Activated effector memory CD4-positive, alpha-beta T cell treated with Interleukin-2 at 50 U/mL for 16 hours (primary cell): ENCODE data around the gene GARIN5A.
"Not testable (repeated sequence)": the region's sequence is repeated elsewhere in the genome, so short reads cannot be mapped to it uniquely, and the experiment has no call there.

ENCODE experiments used
- DNase-seq: peaks from one replicate; pipeline ENCODE4 v3.0.0-alpha.2; 2020

GARIN5A gene

GRCh38 chr19:50486823-50487515, 10.3 kb upstream of the GARIN5A start:
- DNase-seq = no peak

DNA sequence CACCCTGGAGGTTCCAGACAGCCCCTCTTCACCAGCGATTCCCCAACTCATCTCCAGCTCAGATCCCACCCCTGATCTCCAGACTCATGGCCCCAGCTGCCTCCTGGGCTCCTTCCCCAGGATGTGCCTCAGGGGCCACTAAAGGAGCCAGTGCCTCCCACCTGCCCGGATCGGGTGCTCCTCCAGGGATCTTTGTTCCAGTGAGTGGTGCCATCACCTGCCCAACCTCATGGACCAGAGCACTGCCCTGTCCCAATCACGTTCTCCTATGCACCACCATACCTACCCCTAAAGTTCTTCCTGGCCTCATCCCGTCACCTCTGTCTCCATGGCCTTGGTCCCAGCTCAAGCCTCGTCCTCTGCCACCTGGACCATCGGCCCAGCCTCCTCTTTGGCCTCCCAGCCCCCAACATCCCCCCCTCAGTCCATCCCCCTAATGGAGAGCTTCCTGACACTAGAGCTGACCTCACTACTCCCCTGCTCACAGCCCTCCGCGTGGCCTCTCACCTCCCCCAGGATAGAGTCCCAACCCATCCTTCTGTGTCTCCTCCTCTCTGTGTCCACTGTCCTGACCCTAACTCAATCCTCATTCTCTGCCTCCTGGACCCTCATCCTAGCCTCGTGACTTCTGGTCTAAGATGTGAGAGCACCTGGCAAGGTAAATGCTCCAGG, 8.8 kb upstream of the GARIN5A start:
- DNase-seq = no peak

- DNase-seq = no peak
These were observed 6.3 kb upstream of the GARIN5A start for GRCh38 chr19:50482916-50483315.

DNA sequence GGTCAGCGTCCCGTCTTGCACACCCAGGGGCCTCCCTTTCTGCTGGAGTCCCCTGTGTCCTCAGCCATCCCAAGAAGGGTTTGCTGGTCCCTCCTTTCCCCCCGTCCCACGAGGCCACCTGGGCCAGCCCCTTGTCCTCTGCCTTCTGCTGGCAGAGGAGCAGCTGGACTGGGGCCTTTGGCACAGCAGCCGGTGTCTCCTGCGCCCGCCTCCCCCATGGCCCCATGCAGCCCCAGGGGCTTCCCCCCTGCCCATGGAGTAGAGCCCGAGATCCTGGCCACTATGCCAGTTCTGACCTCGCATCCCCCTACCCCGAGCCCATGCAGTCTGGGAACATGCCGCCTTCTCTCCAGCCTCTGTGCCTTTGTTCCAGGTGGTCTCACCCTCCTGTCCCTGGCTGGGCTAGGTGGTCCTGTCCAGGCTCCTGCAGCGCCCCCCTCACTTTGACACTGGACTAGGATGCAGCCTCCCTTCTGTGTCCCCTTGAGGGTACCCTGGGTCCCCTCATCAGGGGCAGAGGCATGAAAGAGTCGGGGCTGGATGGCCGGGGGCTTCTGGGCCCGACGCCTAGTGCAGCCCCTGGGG, 5.7 kb upstream of the GARIN5A start:
- DNase-seq = no peak

GRCh38 chr19:50481351-50482149, 4.9 kb upstream of the GARIN5A start:
- DNase-seq = no peak

- DNase-seq = no peak
These were observed 3.8 kb upstream of the GARIN5A start for GRCh38 chr19:50480281-50481111.

- no peak for DNase-seq
These were observed 3.2 kb upstream of the GARIN5A start for GRCh38 chr19:50479761-50480251.

DNA sequence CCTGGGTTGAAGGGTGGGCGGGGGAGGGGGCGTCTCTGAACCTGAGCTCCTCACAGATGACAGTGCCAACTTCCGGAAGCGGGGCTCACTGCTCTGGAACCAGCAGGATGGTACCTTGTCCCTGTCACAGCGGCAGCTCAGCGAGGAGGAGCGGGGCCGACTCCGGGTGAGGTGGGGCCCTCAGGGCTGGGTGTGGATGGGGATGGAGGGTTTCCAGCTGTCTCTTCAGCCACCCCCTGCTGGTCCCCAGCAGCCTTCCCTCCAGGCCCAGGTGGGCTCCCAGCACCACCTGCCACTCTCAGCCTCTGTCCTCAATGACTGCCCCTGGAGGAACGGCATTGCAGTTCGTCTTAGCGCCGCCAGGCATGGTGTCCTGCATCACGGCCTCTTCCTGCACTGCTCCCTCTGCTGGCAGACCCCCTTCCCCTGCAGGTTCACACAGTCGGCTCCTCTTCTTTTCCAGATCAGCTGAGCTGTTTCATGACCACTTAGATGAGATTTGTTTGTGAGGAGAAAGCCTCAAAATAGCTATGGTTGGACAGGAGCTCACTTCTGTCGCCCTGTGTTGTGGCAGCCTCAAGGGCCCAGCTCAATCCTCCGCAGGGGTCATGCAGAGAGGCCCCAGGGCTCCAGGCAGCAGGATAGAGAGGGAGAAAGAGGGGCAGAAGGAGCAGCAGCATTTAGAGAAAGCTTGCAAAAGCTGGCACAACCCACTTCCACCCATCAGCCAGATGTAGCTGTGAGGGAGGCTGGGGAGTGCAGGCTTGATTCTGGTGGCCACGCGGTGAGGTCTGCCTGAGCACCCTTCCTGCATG, 2.5 kb upstream of the GARIN5A start:
- DNase-seq = no peak

GRCh38 chr19:50477751-50478515, 1.3 kb upstream of the GARIN5A start:
- DNase-seq = no peak

- DNase-seq = no peak
These were observed 225 bp upstream of the GARIN5A start for GRCh38 chr19:50476907-50477238.

DNA sequence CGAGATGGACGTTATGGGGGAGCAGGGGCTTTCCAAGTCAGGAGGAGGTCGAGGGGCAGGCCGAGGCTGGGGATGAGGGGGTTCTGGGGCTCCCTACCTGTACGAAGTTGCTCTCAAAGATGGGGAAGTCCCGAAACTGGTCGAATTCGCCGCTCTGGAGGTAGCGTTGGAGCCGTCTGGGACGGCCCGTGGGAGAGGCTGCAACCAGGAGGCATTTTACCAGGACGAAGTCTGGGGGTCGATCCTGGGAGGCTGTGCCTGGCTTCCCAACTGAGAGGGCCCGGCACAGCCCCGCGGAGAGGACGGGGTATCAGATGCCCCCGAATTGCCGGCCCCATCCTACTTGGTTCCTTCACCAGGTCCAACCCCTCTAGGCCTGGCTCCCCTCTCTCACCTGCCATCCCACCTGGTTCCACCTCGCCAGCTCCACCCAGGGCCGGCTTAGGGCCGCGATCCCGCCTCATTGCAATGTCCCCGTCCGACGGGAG, 868 bp downstream of the GARIN5A start:
- no peak for DNase-seq

DNA sequence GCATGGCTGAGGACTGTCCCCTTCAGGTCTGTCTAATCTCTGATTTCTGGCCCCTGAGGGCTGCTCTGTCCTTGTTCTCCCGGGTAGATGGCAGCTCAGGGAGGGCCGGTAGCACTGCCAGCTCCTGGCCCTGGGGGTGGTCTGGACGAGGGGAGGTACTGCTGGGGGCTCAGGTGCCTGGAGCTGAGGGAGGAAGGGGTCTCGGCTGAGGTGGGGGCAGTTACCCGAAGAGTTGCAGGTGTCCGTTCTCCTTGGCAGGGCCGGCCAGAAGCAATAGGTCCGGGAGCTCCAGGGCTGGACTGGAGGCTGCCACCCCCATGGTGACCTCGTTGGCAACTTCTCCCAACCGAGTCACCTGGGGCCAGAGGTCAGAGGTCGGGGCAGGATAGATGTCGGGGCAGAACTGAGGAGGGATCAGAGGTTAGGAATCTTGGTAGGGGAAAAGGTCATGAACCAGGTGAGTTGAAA, 1.5 kb downstream of the GARIN5A start:
- no peak for DNase-seq

- DNase-seq = not testable (repeated sequence)
These were observed 3.3 kb downstream of the GARIN5A start for GRCh38 chr19:50473336-50473735.

GRCh38 chr19:50468818-50469217, 7.8 kb downstream of the GARIN5A start:
- no peak for DNase-seq

- no peak for DNase-seq
These were observed 9.1 kb downstream of the GARIN5A start for GRCh38 chr19:50467566-50467965.

GRCh38 chr19:50466706-50467039, 10.0 kb downstream of the GARIN5A start:
- DNase-seq = no peak

GRCh38 chr19:50465986-50466705, 10.5 kb downstream of the GARIN5A start:
- no peak for DNase-seq

DNA sequence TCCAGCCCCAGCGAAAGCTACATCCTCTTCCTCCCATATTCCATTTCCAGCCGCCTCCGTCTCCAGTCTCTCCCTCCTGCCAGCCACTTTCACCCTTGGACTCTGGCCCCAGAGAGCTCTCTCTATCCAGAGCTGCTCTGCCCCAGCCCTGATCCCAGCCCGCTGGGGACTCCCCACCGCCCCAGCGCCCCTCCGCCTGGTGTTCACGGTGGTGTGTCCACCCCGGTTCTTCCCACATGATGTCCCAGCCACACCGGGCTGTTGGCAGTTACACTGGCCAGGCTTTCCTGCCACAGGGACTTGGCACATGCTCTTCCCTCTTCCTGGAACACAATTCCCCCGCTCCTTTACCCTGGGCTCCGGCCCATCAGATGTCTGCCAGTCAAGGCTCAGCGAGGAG, 11.6 kb downstream of the GARIN5A start:
- DNase-seq = no peak

GRCh38 chr19:50464348-50464747, 12.3 kb downstream of the GARIN5A start:
- DNase-seq = no peak

- DNase-seq = no peak
These were observed 13.7 kb downstream of the GARIN5A start for GRCh38 chr19:50462970-50463369.
